ENCODE measurements around the gene NFKBIZ. TPM values are rescaled to one million over a fixed set of nuclear protein-coding genes. Genes with fewer than 3 reads are reported as not detected.
A peak's percentile ranks its signal among the peaks of the same experiment; 100 is the strongest.

NFKBIZ gene
- total and polyA plus RNA-seq, 2 experiments from 2014 or later: 15.7 to 19.1 TPM

GRCh38 chr3:101898039-101898438 is 48.7 kb downstream of the NFKBIZ start:
- DNase-seq: no peak
- no peaks in the 10 kb centered on the region for H3K36me3 ChIP-seq (ENCODE audit: low read depth)
- H4K20me1 ChIP-seq (ENCODE audit: insufficient read depth): no peaks in the 10 kb centered on the region
- H3K4me3 ChIP-seq: no peak overlapping the region
- H3K27me3 ChIP-seq (replicated peaks; ENCODE audit: insufficient read depth): no peaks in the 10 kb centered on the region
- no peak overlapping the region for H3K9ac ChIP-seq
- no peaks in the 10 kb centered on the region for H3K9me2 ChIP-seq (ENCODE audit: insufficient read depth)
- 82 to 98% methylated on average over 2 of the region's 2 CpGs for WGBS, 2 experiments (ENCODE audit: low coverage in 1 of 2, low lambda C conversion rate in 2 of 2, missing lambda C conversion rate in 2 of 2)
- no peak overlapping the region for H3K4me2 ChIP-seq (ENCODE audit: unreplicated experiment)
- no peak for TF ChIP-seq EZH2 (IDR thresholded peaks at IDR 0.05; ENCODE audit: insufficient read depth, poor library complexity, severe bottlenecking)
- no peak for TF ChIP-seq EZH2phosphoT487 (IDR thresholded peaks at IDR 0.05; ENCODE audit: insufficient read depth, low read depth)
- no peak overlapping the region for H3K27ac ChIP-seq
- no peaks in the 10 kb centered on the region for H3K79me2 ChIP-seq (ENCODE audit: insufficient read depth)
- peaks cover 9% of the 10 kb centered on the region for H3K4me1 ChIP-seq (ENCODE audit: insufficient read depth)
- in situ Hi-C loops (cut with MboI): no loop called here
- no peak overlapping the region for H2AFZ ChIP-seq
- peaks cover 21% of the 10 kb centered on the region for H3F3A ChIP-seq (ENCODE audit: insufficient read depth)
- no peaks in the 10 kb centered on the region for H3K9me3 ChIP-seq (ENCODE audit: low read depth)

- TF ChIP-seq EZH2phosphoT487 (IDR thresholded peaks at IDR 0.05; ENCODE audit: insufficient read depth, low read depth) (no peak), EZH2 (IDR thresholded peaks at IDR 0.05; ENCODE audit: insufficient read depth, poor library complexity, severe bottlenecking) (no peak)
- in situ Hi-C loops (cut with MboI): no loop called here
- H3K4me3 ChIP-seq: no peak overlapping the region
- peaks cover 16% of the 10 kb centered on the region for H3K4me1 ChIP-seq (ENCODE audit: insufficient read depth)
- no peaks in the 10 kb centered on the region for H3K36me3 ChIP-seq (ENCODE audit: low read depth)
- no peaks in the 10 kb centered on the region for H3K79me2 ChIP-seq (ENCODE audit: insufficient read depth)
- no peak overlapping the region for H3K27ac ChIP-seq
- H4K20me1 ChIP-seq (ENCODE audit: insufficient read depth): no peaks in the 10 kb centered on the region
- WGBS, 2 experiments (ENCODE audit: low coverage in 1 of 2, low lambda C conversion rate in 2 of 2, missing lambda C conversion rate in 2 of 2): 50 to 58% methylated on average over 5 of the region's 5 CpGs
- DNase-seq: no peak
- H3K9me3 ChIP-seq (ENCODE audit: low read depth): no peaks in the 10 kb centered on the region
- H3K9ac ChIP-seq: no peak overlapping the region
- H3K9me2 ChIP-seq (ENCODE audit: insufficient read depth): no peaks in the 10 kb centered on the region
- H3F3A ChIP-seq (ENCODE audit: insufficient read depth): peaks cover 28% of the 10 kb centered on the region
- no peak overlapping the region for H2AFZ ChIP-seq
- no peak overlapping the region for H3K4me2 ChIP-seq (ENCODE audit: unreplicated experiment)
- no peaks in the 10 kb centered on the region for H3K27me3 ChIP-seq (replicated peaks; ENCODE audit: insufficient read depth)
Measured at GRCh38 chr3:101898752-101899169, 49.4 kb downstream of the NFKBIZ start.

GRCh38 chr3:101900316-101900715 is 51.0 kb downstream of the NFKBIZ start:
- Histone ChIP-seq H3F3A (ENCODE audit: insufficient read depth) (peaks cover 32% of the 10 kb centered on the region), H3K9me2 (ENCODE audit: insufficient read depth) (no peaks in the 10 kb centered on the region), H3K4me1 (ENCODE audit: insufficient read depth) (peaks cover 20% of the 10 kb centered on the region), H3K27ac (no peak overlapping the region), H3K4me3 (no peak overlapping the region), H3K79me2 (ENCODE audit: insufficient read depth) (no peaks in the 10 kb centered on the region), H3K9ac (no peak overlapping the region), H4K20me1 (ENCODE audit: insufficient read depth) (no peaks in the 10 kb centered on the region), H3K9me3 (ENCODE audit: low read depth) (no peaks in the 10 kb centered on the region), H3K4me2 (ENCODE audit: unreplicated experiment) (no peak overlapping the region), H3K36me3 (ENCODE audit: low read depth) (no peaks in the 10 kb centered on the region), H3K27me3 (replicated peaks; ENCODE audit: insufficient read depth) (no peaks in the 10 kb centered on the region), H2AFZ (no peak overlapping the region)
- TF ChIP-seq EZH2 (IDR thresholded peaks at IDR 0.05; ENCODE audit: insufficient read depth, poor library complexity, severe bottlenecking): no peak
- WGBS, 2 experiments (ENCODE audit: low coverage in 1 of 2, low lambda C conversion rate in 2 of 2, missing lambda C conversion rate in 2 of 2): 79 to 94% methylated on average over 1 of the region's 1 CpG
- in situ Hi-C loops (cut with MboI): no loop called here
- DNase-seq: no peak

GRCh38 chr3:101900736-101901135 is 51.4 kb downstream of the NFKBIZ start:
- Histone ChIP-seq H3K27ac (no peak overlapping the region), H3K4me3 (no peak overlapping the region), H3K4me2 (ENCODE audit: unreplicated experiment) (no peak overlapping the region), H3F3A (ENCODE audit: insufficient read depth) (peaks cover 32% of the 10 kb centered on the region), H3K4me1 (ENCODE audit: insufficient read depth) (peaks cover 20% of the 10 kb centered on the region), H2AFZ (no peak overlapping the region), H3K9me3 (ENCODE audit: low read depth) (no peaks in the 10 kb centered on the region), H4K20me1 (ENCODE audit: insufficient read depth) (no peaks in the 10 kb centered on the region), H3K9me2 (ENCODE audit: insufficient read depth) (no peaks in the 10 kb centered on the region), H3K36me3 (ENCODE audit: low read depth) (no peaks in the 10 kb centered on the region), H3K9ac (no peak overlapping the region), H3K79me2 (ENCODE audit: insufficient read depth) (no peaks in the 10 kb centered on the region), H3K27me3 (replicated peaks; ENCODE audit: insufficient read depth) (no peaks in the 10 kb centered on the region)
- 98 to 99% methylated on average over 2 of the region's 2 CpGs for WGBS, 2 experiments (ENCODE audit: low coverage in 1 of 2, low lambda C conversion rate in 2 of 2, missing lambda C conversion rate in 2 of 2)
- DNase-seq: no peak
- TF ChIP-seq EZH2phosphoT487 (IDR thresholded peaks at IDR 0.05; ENCODE audit: insufficient read depth, low read depth) (no peak), EZH2 (IDR thresholded peaks at IDR 0.05; ENCODE audit: insufficient read depth, poor library complexity, severe bottlenecking) (no peak)
- in situ Hi-C loops (cut with MboI): no loop called here

- H3F3A ChIP-seq (ENCODE audit: insufficient read depth): peaks cover 32% of the 10 kb centered on the region
- TF ChIP-seq EZH2 (IDR thresholded peaks at IDR 0.05; ENCODE audit: insufficient read depth, poor library complexity, severe bottlenecking) (no peak), EZH2phosphoT487 (IDR thresholded peaks at IDR 0.05; ENCODE audit: insufficient read depth, low read depth) (no peak)
- H4K20me1 ChIP-seq (ENCODE audit: insufficient read depth): no peaks in the 10 kb centered on the region
- in situ Hi-C loops (cut with MboI): no loop called here
- no peaks in the 10 kb centered on the region for H3K79me2 ChIP-seq (ENCODE audit: insufficient read depth)
- H3K4me2 ChIP-seq (ENCODE audit: unreplicated experiment): peak overlapping the region; percentile 40
- H3K9me2 ChIP-seq (ENCODE audit: insufficient read depth): no peaks in the 10 kb centered on the region
- no peaks in the 10 kb centered on the region for H3K27me3 ChIP-seq (replicated peaks; ENCODE audit: insufficient read depth)
- H2AFZ ChIP-seq: peak overlapping the region; percentile 32
- H3K27ac ChIP-seq: peak overlapping the region; percentile 74
- H3K9ac ChIP-seq: peak overlapping the region; percentile 18; the same call in 1 of the 2 replicates
- H3K4me3 ChIP-seq: no peak overlapping the region
- H3K36me3 ChIP-seq (ENCODE audit: low read depth): no peaks in the 10 kb centered on the region
- no peaks in the 10 kb centered on the region for H3K9me3 ChIP-seq (ENCODE audit: low read depth)
- DNase-seq: peak; percentile 89
- WGBS, 2 experiments (ENCODE audit: low coverage in 1 of 2, low lambda C conversion rate in 2 of 2, missing lambda C conversion rate in 2 of 2): 0 to 4% methylated on average over 1 of the region's 1 CpG
- H3K4me1 ChIP-seq (ENCODE audit: insufficient read depth): peaks cover 20% of the 10 kb centered on the region
Measured at GRCh38 chr3:101902041-101902440, 52.7 kb downstream of the NFKBIZ start.

All from GM23248 (cell line).